ENCODE results near the gene TEDDM1. TPM values are rescaled to one million over a fixed set of nuclear protein-coding genes. Genes with fewer than 3 reads are reported as not detected.
"Not testable (repeated sequence)": the region's sequence is repeated elsewhere in the genome, so short reads cannot be mapped to it uniquely, and the experiment has no call there.

TEDDM1 gene
- total RNA-seq, 1 donor from 2014 or later = not detected

- DNase-seq = no peak
- intact Hi-C loops (cut with micrococcal nuclease) = no loop called here
- Mint-ChIP-seq H3K4me3 (no peak overlapping the region), H3K36me3 (ENCODE audit: low read depth) (peaks cover 37% of the 10 kb centered on the region), H3K27me3 (no peaks in the 10 kb centered on the region), H3K9me3 (no peaks in the 10 kb centered on the region), H3K4me1 (no peaks in the 10 kb centered on the region), H3K27ac (no peak overlapping the region)
- TF ChIP-seq CTCF (IDR thresholded peaks at IDR 0.05) = no peak
- CTCF ChIA-PET = interaction anchor here (1.6 kb wide), 1 partner anchor 14 kb away, joined by 5 read pairs; no protein-coding TSS in a partner anchor
- POLR2A ChIA-PET = no interaction called here
- ATAC-seq (ENCODE audit: low read depth) = no peak
Observed at GRCh38 chr1:182381962-182382819, 18.3 kb downstream of the TEDDM1 start.

GRCh38 chr1:182380199-182380598, 20.3 kb downstream of the TEDDM1 start:
- no peaks in the 10 kb centered on the region for H3K4me1 Mint-ChIP-seq
- no peaks in the 10 kb centered on the region for H3K9me3 Mint-ChIP-seq
- no peak overlapping the region for H3K27ac Mint-ChIP-seq
- CTCF ChIA-PET = interaction anchor here (1.2 kb wide), 1 partner anchor 17 kb away, joined by 3 read pairs; no protein-coding TSS in a partner anchor
- POLR2A ChIA-PET = no interaction called here
- H3K4me3 Mint-ChIP-seq = no peak overlapping the region
- H3K36me3 Mint-ChIP-seq (ENCODE audit: low read depth) = peaks cover 18% of the 10 kb centered on the region
- TF ChIP-seq CTCF (IDR thresholded peaks at IDR 0.05) = no peak
- ATAC-seq (ENCODE audit: low read depth) (no peak), DNase-seq (no peak)
- intact Hi-C loops (cut with micrococcal nuclease) = no loop called here
- H3K27me3 Mint-ChIP-seq = no peaks in the 10 kb centered on the region

- peaks cover 15% of the 10 kb centered on the region for H3K36me3 Mint-ChIP-seq (ENCODE audit: low read depth)
- intact Hi-C loops (cut with micrococcal nuclease); ATAC-seq (ENCODE audit: low read depth); H3K27me3 Mint-ChIP-seq; DNase-seq; H3K9me3 Mint-ChIP-seq; POLR2A ChIA-PET; H3K27ac Mint-ChIP-seq; H3K4me1 Mint-ChIP-seq; H3K4me3 Mint-ChIP-seq: not testable (repeated sequence)
- CTCF ChIA-PET = interaction anchor here (1.2 kb wide), 1 partner anchor 17 kb away, joined by 3 read pairs; no protein-coding TSS in a partner anchor
Observed at GRCh38 chr1:182379781-182380180, 20.7 kb downstream of the TEDDM1 start.

- ChIA-PET POLR2A (no interaction called here), CTCF (interaction anchor here (1.3 kb wide), 1 partner anchor 18 kb away, joined by 3 read pairs; no protein-coding TSS in a partner anchor)
- Mint-ChIP-seq H3K4me3 (no peak overlapping the region), H3K36me3 (ENCODE audit: low read depth) (no peaks in the 10 kb centered on the region), H3K27me3 (no peaks in the 10 kb centered on the region), H3K4me1 (no peaks in the 10 kb centered on the region), H3K27ac (no peak overlapping the region), H3K9me3 (no peaks in the 10 kb centered on the region)
- ATAC-seq (ENCODE audit: low read depth) = no peak
- intact Hi-C loops (cut with micrococcal nuclease) = no loop called here
- no peak for TF ChIP-seq CTCF (IDR thresholded peaks at IDR 0.05)
- DNase-seq = no peak
Observed at GRCh38 chr1:182376936-182377574, 23.4 kb downstream of the TEDDM1 start.

- H3K36me3 Mint-ChIP-seq (ENCODE audit: low read depth) = no peaks in the 10 kb centered on the region
- DNase-seq = no peak
- intact Hi-C loops (cut with micrococcal nuclease) = no loop called here
- H3K27me3 Mint-ChIP-seq = no peaks in the 10 kb centered on the region
- no peak for ATAC-seq (ENCODE audit: low read depth)
- no peak for TF ChIP-seq CTCF (IDR thresholded peaks at IDR 0.05)
- CTCF ChIA-PET = no interaction called here
- no peak overlapping the region for H3K4me3 Mint-ChIP-seq
- POLR2A ChIA-PET = no interaction called here
- no peak overlapping the region for H3K27ac Mint-ChIP-seq
- H3K4me1 Mint-ChIP-seq = no peaks in the 10 kb centered on the region
- no peaks in the 10 kb centered on the region for H3K9me3 Mint-ChIP-seq
Observed at GRCh38 chr1:182374101-182374834, 26.2 kb downstream of the TEDDM1 start.

Measured in activated B cell treated with CpG ODN at 0.5 μM for 24 hours (primary cell).